ENCODE results near the gene CCSER2.

CCSER2 gene

GRCh38 chr10:84511709-84512285, 183.4 kb downstream of the CCSER2 start:
- no peak for DNase-seq (ENCODE audit: low spot score)
- in situ Hi-C loops (cut with MboI; ENCODE audit: low pct_unique_long_range_greater_than_20kb, low sequenced_read_pairs, unreplicated experiment) = no loop called here
- TF ChIP-seq CTCF (IDR thresholded peaks at IDR 0.05; ENCODE audit: extremely low read depth, insufficient read depth, missing control alignments) = no peak

GRCh38 chr10:84517554-84517953, 189.2 kb downstream of the CCSER2 start:
- in situ Hi-C loops (cut with MboI; ENCODE audit: low pct_unique_long_range_greater_than_20kb, low sequenced_read_pairs, unreplicated experiment) = no loop called here
- TF ChIP-seq CTCF (IDR thresholded peaks at IDR 0.05; ENCODE audit: extremely low read depth, insufficient read depth, missing control alignments) = no peak
- DNase-seq (ENCODE audit: low spot score) = no peak

DNA sequence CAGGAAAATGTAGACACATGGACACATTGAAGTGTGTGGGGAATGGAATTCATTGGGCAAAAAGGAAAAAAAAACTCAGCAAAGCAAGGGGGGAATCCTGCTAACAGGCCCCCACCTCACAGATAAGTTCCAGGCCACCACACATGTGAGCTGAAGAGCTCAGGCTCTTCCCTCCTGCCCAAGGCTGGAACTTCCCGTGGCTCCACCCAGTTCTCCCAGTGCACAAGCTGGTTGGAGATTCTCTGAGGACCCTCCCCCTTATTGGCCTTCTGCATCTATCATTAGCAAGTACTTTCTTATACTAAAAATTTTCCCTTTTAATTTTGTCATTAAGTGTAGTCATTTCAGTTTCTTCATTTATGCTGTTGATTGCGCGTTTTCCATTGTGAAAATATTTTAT, 190.8 kb downstream of the CCSER2 start:
- in situ Hi-C loops (cut with MboI; ENCODE audit: low pct_unique_long_range_greater_than_20kb, low sequenced_read_pairs, unreplicated experiment) = no loop called here
- DNase-seq (ENCODE audit: low spot score) = no peak
- no peak for TF ChIP-seq CTCF (IDR thresholded peaks at IDR 0.05; ENCODE audit: extremely low read depth, insufficient read depth, missing control alignments)

- in situ Hi-C loops (cut with MboI; ENCODE audit: low pct_unique_long_range_greater_than_20kb, low sequenced_read_pairs, unreplicated experiment) = no loop called here
- TF ChIP-seq CTCF (IDR thresholded peaks at IDR 0.05; ENCODE audit: extremely low read depth, insufficient read depth, missing control alignments) = no peak
These were observed 192.6 kb downstream of the CCSER2 start for GRCh38 chr10:84521013-84521412.

DNA sequence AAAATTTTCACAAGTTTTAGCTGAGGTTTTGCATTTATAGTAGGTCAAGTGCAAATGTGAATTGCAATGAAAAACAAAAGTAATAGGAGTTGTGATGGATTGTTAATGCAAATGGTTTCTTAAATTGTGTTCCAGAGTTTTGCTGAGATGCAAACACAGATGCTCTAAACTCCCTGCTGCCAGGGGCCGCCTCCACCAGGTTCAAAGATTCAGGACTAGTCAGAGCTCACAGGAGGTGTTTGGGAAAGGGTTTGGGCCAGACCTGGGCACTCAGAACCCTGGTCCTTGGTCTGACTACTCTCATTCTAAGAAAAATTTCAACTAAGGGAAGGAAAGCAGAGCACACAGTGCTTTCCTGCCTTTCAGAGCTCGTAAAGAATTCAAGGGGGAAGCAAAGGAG, 193.1 kb downstream of the CCSER2 start:
- DNase-seq (ENCODE audit: low spot score) = no peak
- in situ Hi-C loops (cut with MboI; ENCODE audit: low pct_unique_long_range_greater_than_20kb, low sequenced_read_pairs, unreplicated experiment) = no loop called here
- no peak for TF ChIP-seq CTCF (IDR thresholded peaks at IDR 0.05; ENCODE audit: extremely low read depth, insufficient read depth, missing control alignments)

More at GRCh38 chr10:84521013-84521412, 192.6 kb downstream of the CCSER2 start:
- no peak for DNase-seq (ENCODE audit: low spot score)

DNA sequence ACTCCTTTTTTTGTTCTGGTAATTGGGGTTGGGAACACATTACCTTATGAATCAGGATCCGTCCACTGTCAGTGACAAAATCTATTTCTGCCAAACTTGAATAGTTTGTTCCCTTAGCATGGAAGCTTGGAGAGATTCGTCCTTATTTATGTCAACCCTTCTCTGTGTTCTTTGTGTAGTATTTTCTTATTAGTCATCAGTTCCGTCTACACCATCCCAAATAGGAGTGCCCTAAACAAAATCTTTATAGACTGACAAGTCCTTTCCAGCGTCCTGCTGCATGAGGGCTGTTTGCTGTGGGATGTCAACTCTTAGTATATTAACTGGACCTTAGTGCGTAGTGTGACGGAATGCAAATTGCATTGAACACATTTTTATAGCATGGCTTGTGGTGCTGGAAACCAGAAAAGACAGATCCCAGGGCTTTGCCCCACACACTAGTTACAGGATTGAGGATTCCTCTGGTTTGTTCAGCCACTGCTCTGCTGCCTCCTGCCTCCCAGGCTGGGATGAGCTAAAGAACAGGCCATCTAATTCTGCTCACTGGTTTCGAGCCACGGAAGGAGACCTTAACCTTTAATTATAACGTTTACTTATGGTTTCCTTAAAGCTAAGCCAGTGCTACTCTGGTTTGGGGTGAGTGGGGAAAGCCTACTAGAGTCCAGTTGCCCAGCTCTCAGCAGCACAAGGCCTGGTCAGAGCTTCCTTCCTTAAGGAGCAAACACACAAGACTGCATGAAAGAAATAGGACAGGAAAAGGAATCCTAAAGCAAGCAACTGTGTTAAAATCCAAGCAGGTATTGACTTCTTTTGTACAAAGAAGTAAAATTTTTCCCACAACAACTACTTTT, 194.4 kb downstream of the CCSER2 start:
- in situ Hi-C loops (cut with MboI; ENCODE audit: low pct_unique_long_range_greater_than_20kb, low sequenced_read_pairs, unreplicated experiment) = no loop called here
- TF ChIP-seq CTCF (IDR thresholded peaks at IDR 0.05; ENCODE audit: extremely low read depth, insufficient read depth, missing control alignments) = no peak
- DNase-seq (ENCODE audit: low spot score) = no peak
